HG02588 (cell line): ENCODE measurements around the gene C19orf73.
"Not testable (repeated sequence)": the region's sequence is repeated elsewhere in the genome, so short reads cannot be mapped to it uniquely, and the experiment has no call there.

ENCODE experiments used
- ATAC-seq: cut with Tn5 transposase; IDR thresholded peaks from one replicate; pipeline ENCODE4 v1.9.1; 2021; ENCODE audit warnings: mild to moderate bottlenecking, moderate library complexity; ENCODE audit not compliant: unreplicated experiment

Gene C19orf73

DNA sequence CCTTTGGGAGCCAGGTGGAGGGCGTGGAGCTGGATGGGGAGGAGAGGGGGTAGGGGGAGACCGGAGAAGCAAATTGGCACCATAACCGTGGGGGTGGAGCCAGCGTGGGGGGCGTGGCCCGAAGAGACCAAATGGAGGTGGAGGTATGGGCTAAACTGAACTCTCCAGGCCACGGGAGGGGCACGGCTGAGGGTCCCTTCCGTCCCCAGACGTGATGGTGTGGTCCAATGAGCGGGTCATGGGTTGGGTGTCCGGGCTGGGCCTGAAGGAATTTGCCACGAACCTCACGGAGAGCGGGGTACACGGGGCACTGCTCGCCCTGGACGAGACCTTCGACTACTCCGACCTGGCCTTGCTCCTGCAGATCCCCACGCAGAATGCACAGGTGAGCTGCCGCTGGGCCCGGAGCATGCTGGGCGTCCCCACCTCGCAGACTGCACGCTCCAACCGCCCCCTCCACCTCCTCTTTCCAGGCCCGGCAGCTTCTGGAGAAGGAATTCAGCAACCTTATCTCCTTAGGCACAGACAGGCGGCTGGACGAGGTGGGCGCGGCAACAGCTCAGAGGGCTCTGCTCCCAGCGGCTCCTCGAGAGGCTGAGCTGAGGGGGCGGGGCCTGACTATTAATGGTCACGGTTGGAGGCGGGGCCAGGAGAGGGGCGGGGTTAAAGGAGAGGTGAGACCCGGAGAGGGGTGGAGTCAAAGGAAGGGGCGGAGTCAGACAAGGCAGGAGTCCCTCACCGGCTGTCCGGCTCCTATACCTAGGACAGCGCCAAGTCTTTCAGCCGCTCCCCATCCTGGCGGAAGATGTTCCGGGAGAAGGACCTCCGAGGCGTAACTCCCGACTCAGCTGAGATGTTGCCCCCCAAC lies 30.1 kb upstream of the C19orf73 start:
- ATAC-seq, result no peak

DNA sequence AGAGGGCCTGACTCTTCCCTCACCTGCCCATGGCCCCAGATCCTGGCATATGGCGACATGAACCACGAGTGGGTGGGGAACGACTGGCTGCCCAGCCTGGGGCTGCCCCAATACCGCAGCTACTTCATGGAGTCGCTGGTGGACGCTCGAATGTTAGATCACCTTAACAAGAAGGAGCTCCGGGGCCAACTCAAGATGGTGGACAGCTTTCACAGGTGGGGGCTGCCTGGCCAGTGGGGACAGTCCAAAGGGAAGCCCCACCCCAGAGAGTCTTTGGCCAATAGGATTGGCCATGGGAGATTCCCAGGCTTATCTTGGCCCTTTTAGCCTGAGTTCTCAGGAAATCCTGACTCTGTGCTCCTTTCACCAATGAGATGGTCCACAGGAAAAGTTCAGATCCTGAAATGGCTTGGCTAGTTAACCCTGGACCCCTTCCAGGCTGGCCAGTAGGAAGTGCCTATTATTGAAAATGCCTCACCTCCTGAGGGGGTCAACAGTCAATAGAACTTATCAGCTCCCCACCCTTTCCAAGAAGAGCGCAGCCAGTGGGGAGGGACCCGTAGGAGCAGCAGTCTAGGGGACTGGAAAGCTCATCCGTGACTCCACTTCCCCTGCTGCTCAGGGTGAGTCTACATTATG lies 29.2 kb upstream of the C19orf73 start:
- ATAC-seq, result no peak

- not testable (repeated sequence) for ATAC-seq
Measured at GRCh38 chr19:49146408-49146770, 27.4 kb upstream of the C19orf73 start.

- no peak for ATAC-seq
Measured at GRCh38 chr19:49145573-49146407, 26.8 kb upstream of the C19orf73 start.

GRCh38 chr19:49142866-49143335 lies 24.0 kb upstream of the C19orf73 start:
- no peak for ATAC-seq

GRCh38 chr19:49141352-49141751 lies 22.4 kb upstream of the C19orf73 start:
- ATAC-seq, result no peak

DNA sequence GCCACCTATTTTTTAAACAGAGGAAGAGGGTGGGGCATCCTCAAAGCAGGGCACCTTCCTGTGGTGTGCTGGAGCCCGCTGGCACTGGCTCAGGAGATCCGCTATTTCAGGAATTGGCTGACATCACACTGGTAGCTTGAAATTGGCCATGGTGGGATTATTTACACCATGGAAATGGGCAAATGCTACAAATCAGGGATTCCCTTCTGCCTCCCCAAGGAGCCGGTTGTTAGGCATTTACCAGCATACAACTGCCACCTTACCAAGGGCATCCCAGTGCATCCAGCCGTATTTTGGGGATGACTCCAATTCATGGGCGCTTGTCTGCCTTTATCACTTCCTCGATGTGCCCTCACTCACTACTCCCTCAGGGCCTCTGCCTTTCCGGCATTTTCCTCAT lies 22.0 kb upstream of the C19orf73 start:
- no peak for ATAC-seq

DNA sequence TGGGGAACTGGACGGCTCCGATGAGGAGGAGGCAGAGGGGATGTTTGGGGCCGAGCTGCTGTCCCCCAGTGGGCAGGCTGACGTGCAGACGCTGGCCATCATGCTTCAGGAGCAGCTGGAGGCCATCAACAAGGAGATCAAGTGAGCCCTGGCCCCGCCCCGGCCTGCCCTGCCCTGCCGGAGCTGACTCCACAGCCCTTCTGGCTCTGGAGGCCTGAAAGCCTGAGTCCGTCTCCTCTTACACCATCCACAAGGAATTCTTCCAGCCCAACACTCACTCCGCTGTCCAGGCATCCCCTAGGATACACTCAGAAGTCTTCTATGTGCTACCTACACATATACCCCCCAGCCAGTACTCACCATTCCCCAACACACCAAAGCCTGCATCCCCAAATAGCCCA lies 17.8 kb upstream of the C19orf73 start:
- ATAC-seq, result no peak

DNA sequence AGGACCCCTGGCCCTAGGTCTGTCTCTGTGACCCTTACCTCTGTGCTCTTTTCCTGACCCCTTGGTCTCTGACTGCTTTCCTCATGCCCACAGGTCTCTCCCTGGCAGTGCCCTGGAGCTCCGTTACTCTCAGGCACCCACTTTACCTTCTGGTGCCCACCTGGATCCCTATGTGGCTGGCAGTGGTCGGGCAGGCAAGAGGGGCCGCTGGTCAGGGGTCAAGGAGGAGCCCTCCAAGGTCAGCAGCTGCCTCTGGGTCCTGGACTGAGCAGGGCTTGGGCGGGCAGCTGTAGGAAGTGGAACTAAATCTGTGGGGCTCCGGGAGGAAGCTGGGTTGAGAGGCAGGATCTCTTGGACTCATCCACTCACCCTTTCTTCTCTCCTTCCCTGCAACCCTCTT lies 16.7 kb upstream of the C19orf73 start:
- ATAC-seq, result no peak

DNA sequence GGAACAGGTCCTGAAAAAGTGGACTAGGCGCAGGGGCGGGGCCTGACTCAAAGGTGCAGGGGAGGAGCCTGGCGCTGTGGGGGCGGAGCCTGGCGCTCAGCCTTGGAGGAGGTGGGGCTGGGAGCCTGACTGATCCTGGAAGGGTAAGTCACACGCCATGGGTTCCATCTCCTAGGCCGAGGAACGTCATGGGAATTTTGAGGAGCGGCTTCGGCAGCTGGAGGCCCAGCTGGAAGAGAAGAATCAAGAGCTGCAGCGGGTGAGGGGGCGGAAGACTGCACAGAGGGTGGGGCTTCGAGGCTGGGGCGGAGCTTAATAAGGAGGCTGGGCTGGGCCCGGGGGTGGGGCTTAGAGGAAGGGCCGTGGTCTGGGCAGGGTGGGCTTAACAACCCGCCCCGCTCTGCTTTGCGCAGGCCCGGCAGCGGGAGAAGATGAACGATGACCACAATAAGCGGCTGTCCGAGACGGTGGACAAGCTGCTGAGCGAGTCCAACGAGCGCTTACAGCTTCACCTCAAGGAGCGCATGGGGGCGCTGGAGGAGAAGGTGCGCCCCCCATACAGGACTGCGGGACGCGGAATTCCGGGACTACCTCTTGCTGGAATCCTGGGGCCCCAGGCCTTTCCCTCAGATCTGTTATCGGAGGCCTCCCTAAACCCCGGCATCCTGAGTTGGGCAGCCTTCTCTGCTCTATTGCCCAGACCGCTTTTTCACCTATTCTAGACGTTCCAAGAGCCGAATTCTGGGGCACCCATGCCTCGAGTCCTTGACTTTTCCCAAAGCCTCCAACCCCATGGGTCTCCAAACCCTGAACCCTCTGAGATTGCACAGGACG lies 14.9 kb upstream of the C19orf73 start:
- ATAC-seq, result no peak

DNA sequence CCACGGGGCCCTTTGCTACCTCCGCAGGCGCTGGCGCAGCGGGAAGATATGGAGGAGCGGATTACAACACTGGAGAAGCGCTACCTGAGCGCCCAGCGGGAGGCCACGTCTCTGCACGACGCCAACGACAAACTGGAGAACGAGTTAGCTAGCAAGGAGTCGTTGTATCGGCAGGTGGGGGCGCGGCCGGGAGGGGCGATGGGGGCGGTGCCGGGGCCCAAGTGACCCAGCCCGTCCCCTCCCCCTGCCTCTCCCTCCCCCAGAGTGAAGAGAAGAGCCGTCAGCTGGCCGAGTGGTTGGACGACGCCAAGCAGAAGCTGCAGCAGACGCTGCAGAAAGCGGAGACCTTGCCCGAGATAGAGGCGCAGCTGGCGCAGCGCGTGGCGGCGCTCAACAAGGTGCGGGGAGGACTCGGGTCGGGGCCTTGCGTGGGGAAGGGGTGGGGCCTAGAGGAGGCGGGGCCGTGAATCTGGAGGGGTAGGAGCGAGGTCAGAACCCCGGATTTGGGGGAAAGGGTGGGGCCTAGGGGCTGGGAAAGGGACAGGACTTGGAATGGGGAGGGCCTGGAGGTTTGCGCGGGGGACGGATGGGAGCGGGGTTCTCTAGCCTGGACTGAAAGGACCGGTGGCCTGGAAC lies 14.1 kb upstream of the C19orf73 start:
- ATAC-seq, result no peak

GRCh38 chr19:49130325-49130724 lies 11.4 kb upstream of the C19orf73 start:
- ATAC-seq, result no peak

- ATAC-seq, result no peak
Measured at GRCh38 chr19:49129238-49129583, 10.3 kb upstream of the C19orf73 start.

GRCh38 chr19:49128545-49129237 lies 9.7 kb upstream of the C19orf73 start:
- ATAC-seq, result no peak

GRCh38 chr19:49127674-49128544 lies 9.0 kb upstream of the C19orf73 start:
- ATAC-seq, result peak; percentile 85

- ATAC-seq, result not testable (repeated sequence)
Measured at GRCh38 chr19:49127225-49127624, 8.3 kb upstream of the C19orf73 start.

DNA sequence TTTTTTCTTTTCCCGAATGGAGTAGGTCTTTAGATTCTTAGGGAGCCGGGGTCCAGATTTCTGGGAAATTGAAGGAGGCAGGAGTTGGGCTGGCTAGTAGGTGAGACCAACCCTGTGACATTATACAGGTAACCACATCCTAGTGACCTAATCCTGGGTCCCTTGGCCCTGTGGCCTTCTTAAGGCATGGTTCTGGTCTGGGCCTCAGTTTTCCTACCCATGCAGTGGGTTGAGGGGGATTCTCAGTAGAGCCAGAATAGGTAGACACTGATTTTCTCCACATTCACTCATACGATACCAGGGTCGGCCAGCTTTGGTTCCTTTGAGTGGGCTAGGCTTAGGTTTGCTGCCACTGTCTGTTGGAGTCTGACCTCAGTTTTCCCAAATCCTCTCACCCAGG lies 7.6 kb upstream of the C19orf73 start:
- ATAC-seq, result no peak

DNA sequence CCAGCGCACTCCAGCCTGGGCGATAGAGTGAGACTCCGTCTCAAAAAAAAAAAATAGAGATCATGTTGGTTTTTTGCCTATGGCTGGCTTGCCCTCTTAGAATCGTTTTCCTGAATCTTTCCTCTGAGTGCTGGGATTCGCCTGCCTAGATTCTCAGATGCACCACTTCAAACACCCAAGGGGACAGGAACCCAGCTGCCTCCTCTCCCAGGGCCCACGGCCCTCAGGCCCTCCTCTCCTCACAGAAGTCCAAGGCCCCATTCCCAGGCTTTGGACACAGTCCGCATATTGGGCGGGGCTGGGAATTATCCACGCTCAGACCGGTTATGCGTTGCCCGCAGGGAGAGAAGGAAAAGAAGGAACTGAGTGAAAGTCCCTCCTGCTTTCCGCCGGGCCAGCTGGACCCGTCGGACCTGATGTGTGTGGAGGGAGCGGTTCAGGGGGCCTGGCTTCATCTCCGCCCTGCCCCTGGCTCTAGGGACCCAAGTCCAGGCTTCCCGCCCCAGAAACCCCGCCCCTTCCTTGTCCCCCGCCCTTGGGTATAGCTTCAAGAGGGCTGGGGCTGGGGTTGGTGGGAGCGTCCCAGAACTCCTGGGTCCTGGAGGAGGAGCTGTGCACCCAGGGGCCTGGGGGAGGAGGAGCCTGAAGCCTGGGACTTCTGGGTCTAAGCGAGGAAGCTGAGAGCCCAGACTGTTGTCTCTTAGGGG lies 6.2 kb upstream of the C19orf73 start:
- ATAC-seq, result no peak
